IMR-90 (cell line): ENCODE measurements around the gene OR13D1. TPM values are rescaled to one million over a fixed set of nuclear protein-coding genes. Genes with fewer than 3 reads are reported as not detected.
"Not testable (repeated sequence)": the region's sequence is repeated elsewhere in the genome, so short reads cannot be mapped to it uniquely, and the experiment has no call there.

Experiments
- ATAC-seq: fragments of 200-7000 bp; cut with Tn5 transposase; 2 replicates; pipeline ENCODE4 v1.9.1; 2020; ENCODE audit warnings: low read depth, mild to moderate bottlenecking, moderate library complexity
- BruUV-seq: library from RNA; stranded (reverse); fragments of 400-500 nt; replicated peaks from 2 replicates; lab custom pipeline; 2021; lab: Mats Ljungman, UMichigan
- CTCF ChIA-PET: fragments of 300-600 bp; formaldehyde crosslinking; extraction: SDS; loops from one replicate; lab custom pipeline; 2021; ENCODE audit warnings: antibody characterized with exemption; lab: Yijun Ruan, JAX
- POLR2A ChIA-PET: fragments of 300-600 bp; sonication (Branson Sonifier 250); formaldehyde crosslinking; loops from one replicate; lab custom pipeline; 2022; ENCODE audit warnings: antibody characterized with exemption; ENCODE audit not compliant: unreplicated experiment; lab: Charles Lee
- DNase-seq: peaks from one replicate; pipeline ENCODE4 v3.0.0; 2013
- H2AFZ ChIP-seq: replicated peaks from 2 replicates; pipeline ENCODE3; 2013; ENCODE audit warnings: low read length, mild to moderate bottlenecking; ENCODE audit not compliant: poor library complexity
- H2AK5ac ChIP-seq: 2 replicates; pipeline ENCODE4 v1.6.1; 2013; ENCODE audit warnings: low read depth, low read length, inconsistent platforms
- H2AK9ac ChIP-seq: replicated peaks from 2 replicates; pipeline ENCODE3; 2013; ENCODE audit warnings: mild to moderate bottlenecking, low read depth, low read length, moderate library complexity; ENCODE audit not compliant: poor library complexity
- H2BK120ac ChIP-seq: 2 replicates; pipeline ENCODE4 v1.6.1; 2013; ENCODE audit warnings: low read depth, low read length, inconsistent platforms
- H2BK15ac ChIP-seq: 3 replicates; pipeline ENCODE4 v1.6.1; 2013; ENCODE audit warnings: low read depth, low read length, inconsistent platforms
- H2BK20ac ChIP-seq: 2 replicates; pipeline ENCODE4 v1.6.1; 2013; ENCODE audit warnings: low read depth, mild to moderate bottlenecking, inconsistent platforms, low read length, moderate library complexity
- H2BK5ac ChIP-seq: 2 replicates; pipeline ENCODE4 v1.6.1; 2013; ENCODE audit warnings: mild to moderate bottlenecking, low read depth, low read length, inconsistent platforms; ENCODE audit not compliant: poor library complexity, severe bottlenecking
- H3K14ac ChIP-seq: replicated peaks from 2 replicates; pipeline ENCODE4 v1.6.1; 2013; ENCODE audit warnings: low read depth, low read length, inconsistent platforms
- H3K18ac ChIP-seq: 2 replicates; pipeline ENCODE4 v1.6.1; 2013; ENCODE audit warnings: low read depth, low read length, control low read depth
- H3K23ac ChIP-seq: 2 replicates; pipeline ENCODE4 v1.6.1; 2013; ENCODE audit warnings: low read depth, low read length, inconsistent platforms
- H3K27ac ChIP-seq: 2 replicates; pipeline ENCODE4 v1.5.1; 2013; ENCODE audit warnings: mild to moderate bottlenecking, control low read depth, low read length; ENCODE audit not compliant: insufficient read depth
- H3K27me3 ChIP-seq: 2 replicates; pipeline ENCODE4 v1.6.1; 2013; ENCODE audit warnings: low read length; ENCODE audit not compliant: control insufficient read depth, insufficient read depth
- H3K36me3 ChIP-seq: 2 replicates; pipeline ENCODE4 v1.6.1; 2013; ENCODE audit warnings: low read length, mixed read lengths; ENCODE audit not compliant: control insufficient read depth, insufficient read depth
- H3K4ac ChIP-seq: 2 replicates; pipeline ENCODE4 v1.6.1; 2013; ENCODE audit warnings: low read depth, low read length, inconsistent platforms
- H3K4me1 ChIP-seq: 2 replicates; pipeline ENCODE4 v1.6.1; 2013; ENCODE audit warnings: low read length, mixed read lengths; ENCODE audit not compliant: control insufficient read depth, insufficient read depth
- H3K4me2 ChIP-seq: 2 replicates; pipeline ENCODE4 v1.6.1; 2013; ENCODE audit warnings: low read depth, mild to moderate bottlenecking, control low read depth, low read length, moderate library complexity
- H3K4me3 ChIP-seq: 2 replicates; pipeline ENCODE4 v1.5.1; 2013; ENCODE audit warnings: low read depth, mild to moderate bottlenecking, control low read depth, low read length, moderate library complexity; ENCODE audit not compliant: insufficient read depth
- H3K56ac ChIP-seq: 2 replicates; pipeline ENCODE4 v1.6.1; 2013; ENCODE audit warnings: low read length, inconsistent platforms; ENCODE audit not compliant: insufficient read depth; ENCODE audit errors: extremely low read depth
- H3K79me1 ChIP-seq, 2 experiments: 2 replicates each; pipeline ENCODE4 v1.6.1; 2013; ENCODE audit warnings: low read length in 2 of 2, inconsistent platforms in 1 of 2, low read depth in 1 of 2
- H3K9ac ChIP-seq: 2 replicates; pipeline ENCODE4 v1.6.1; 2013; ENCODE audit warnings: low read depth, low read length, control low read depth
- H3K9me1 ChIP-seq: 2 replicates; pipeline ENCODE4 v1.6.1; 2013; ENCODE audit warnings: low read length, inconsistent platforms; ENCODE audit not compliant: insufficient read depth
- H3K9me3 ChIP-seq: 2 replicates; pipeline ENCODE4 v1.6.1; 2013; ENCODE audit warnings: low read length; ENCODE audit not compliant: control insufficient read depth, insufficient read depth
- H4K20me1 ChIP-seq: 2 replicates; pipeline ENCODE4 v1.6.1; 2013; ENCODE audit warnings: low read length, inconsistent platforms; ENCODE audit not compliant: insufficient read depth
- H4K5ac ChIP-seq: 2 replicates; pipeline ENCODE4 v1.6.1; 2013; ENCODE audit warnings: mild to moderate bottlenecking, low read depth, low read length, control low read depth
- H4K8ac ChIP-seq, 2 experiments: 2 replicates each; pipeline ENCODE4 v1.6.1; 2013; ENCODE audit warnings: low read depth in 2 of 2, low read length in 2 of 2, control low read depth in 1 of 2, inconsistent platforms in 1 of 2
- H4K91ac ChIP-seq: 2 replicates; pipeline ENCODE4 v1.6.1; 2013; ENCODE audit warnings: low read depth, low read length, inconsistent platforms; ENCODE audit not compliant: insufficient read depth
- WGBS, 2 experiments: methylation state at CpG; one replicate each; pipeline versions ENCODE4 v1.1.5 to v1.1.7; 2013; ENCODE audit warnings: missing lambda C conversion rate in 2 of 2; ENCODE audit not compliant: insufficient read length in 1 of 2; ENCODE audit errors: extremely low coverage in 2 of 2; 5-methylcytosine and 5-hydroxymethylcytosine counted together
- dilution Hi-C: fragments of 300-500 bp; cut with HindIII; formaldehyde crosslinking; loops from one replicate; pipeline ENCODE4 v1.14.3; 2018; ENCODE audit warnings: low sequenced_read_pairs; ENCODE audit not compliant: unreplicated experiment
- in situ Hi-C: fragments of 300-500 bp; cut with MboI; formaldehyde crosslinking; loops from 3 replicates; pipeline ENCODE4 v1.14.3; 2019; ENCODE audit warnings: low sequenced_read_pairs, inconsistent platforms, mixed read lengths
- intact Hi-C: fragments of 100-400 bp; cut with micrococcal nuclease; formaldehyde crosslinking; loops from 2 replicates; pipeline ENCODE4 v1.10.0; 2022
- polyA plus RNA-seq, 3 experiments: library from polyadenylated mRNA; depleted of rRNA; stranded (reverse); fragments of >200 nt; gene quantifications; 2 replicates each; pipeline ENCODE4 v1.2.3, GENCODE V29; 2012; ENCODE audit warnings: low replicate concordance in 1 of 3
- total RNA-seq: library from RNA; depleted of rRNA; stranded (reverse); fragments of >200 nt; gene quantifications from 2 replicates; pipeline ENCODE4 v1.2.3, GENCODE V29; 2012

The OR13D1 gene
- total and polyA plus RNA-seq, 2 of the 4 experiments (the other 2 are of a cell fraction) = not detected

GRCh38 chr9:104708737-104709136, 14.4 kb downstream of the OR13D1 start:
- BruUV-seq, H3K79me1 ChIP-seq, dilution Hi-C loops, H3K27me3 ChIP-seq, H2BK20ac ChIP-seq, H2AK5ac ChIP-seq, H2BK120ac ChIP-seq, H3K18ac ChIP-seq, H3K14ac ChIP-seq, H3K23ac ChIP-seq, H2BK15ac ChIP-seq, H2AFZ ChIP-seq, H3K4ac ChIP-seq, DNase-seq, H3K56ac ChIP-seq, H4K20me1 ChIP-seq, H3K36me3 ChIP-seq, H4K5ac ChIP-seq, H3K4me3 ChIP-seq, CTCF ChIA-PET, H3K4me2 ChIP-seq, H3K9ac ChIP-seq, H3K9me3 ChIP-seq, intact Hi-C loops, in situ Hi-C loops, H4K8ac ChIP-seq, H3K27ac ChIP-seq, H4K91ac ChIP-seq, H3K9me1 ChIP-seq, H3K4me1 ChIP-seq, ATAC-seq, H2BK5ac ChIP-seq, H2AK9ac ChIP-seq, POLR2A ChIA-PET: not testable (repeated sequence)
- WGBS, 2 experiments = no CpG with 5 or more reads among the region's 1 CpG
